GM18868 (cell line): ENCODE results near the gene ALG6.

ENCODE experiments used
- ATAC-seq: cut with Tn5 transposase; IDR thresholded peaks from one replicate; pipeline ENCODE4 v1.9.1; 2021; ENCODE audit warnings: mild to moderate bottlenecking, moderate library complexity; ENCODE audit not compliant: unreplicated experiment

The ALG6 gene

GRCh38 chr1:63487336-63488065 is 120.1 kb downstream of the ALG6 start:
- ATAC-seq: no peak
